ENCODE measurements around the gene POLR1A. TPM values are rescaled to one million over a fixed set of nuclear protein-coding genes. Genes with fewer than 3 reads are reported as not detected.

Gene POLR1A
- total RNA-seq, 1 experiment from 2014 or later = 25.5 TPM

DNA sequence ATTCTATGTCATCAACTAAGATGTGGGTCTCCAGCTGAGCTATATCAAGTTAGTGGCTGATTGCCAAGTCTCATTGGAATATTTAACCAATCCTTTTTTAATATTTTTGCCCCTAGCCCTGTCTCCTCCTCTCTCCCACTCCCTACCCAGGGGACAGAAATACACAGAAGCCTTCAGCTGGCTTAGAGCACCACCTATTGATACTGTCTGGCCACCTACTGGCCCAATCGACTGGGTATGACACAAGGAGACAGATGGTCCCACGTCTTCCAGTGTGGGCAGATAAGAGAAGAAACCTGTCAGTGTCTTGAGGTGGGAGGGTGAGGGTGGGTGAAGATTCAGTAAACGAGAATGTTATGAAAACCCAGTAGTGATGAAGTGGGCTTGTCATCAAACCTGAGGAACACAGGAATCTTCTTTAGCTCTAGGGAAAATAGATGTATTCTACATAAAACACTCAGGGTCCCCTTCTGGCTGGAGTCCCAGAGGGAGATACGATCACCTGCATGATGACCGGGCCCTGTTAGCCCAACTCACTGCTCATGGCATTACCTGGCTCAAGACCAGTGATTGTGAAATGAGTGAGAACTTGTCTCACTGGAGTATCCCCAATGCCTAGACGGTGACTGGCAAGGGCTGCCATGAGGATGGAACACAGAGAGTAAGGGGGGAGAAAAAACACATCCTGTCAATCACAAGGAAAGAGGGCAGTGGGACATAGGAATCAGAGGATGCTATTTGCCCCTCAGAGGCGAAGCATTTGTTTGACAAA is 26.7 kb downstream of the POLR1A start:
- peaks cover 84% of the 10 kb centered on the region for H3K36me3 ChIP-seq
- no peaks in the 10 kb centered on the region for H3K27me3 ChIP-seq (replicated peaks)
- H3K9me3 ChIP-seq (replicated peaks) = no peaks in the 10 kb centered on the region
- no peak overlapping the region for H3K27ac ChIP-seq
- 0 out of 2 replicates have a peak, but pooled peaks cover 5% of the 10 kb centered on the region for H3K4me1 ChIP-seq (replicated peaks)
- DNase-seq (ENCODE audit: low read depth in 1 of 2, low spot score in 2 of 2) = peak in 1 of 2 experiments; percentile 39
- H3K4me3 ChIP-seq = no peak overlapping the region

- H3K4me3 ChIP-seq = no peak overlapping the region
- no peaks in the 10 kb centered on the region for H3K27me3 ChIP-seq (replicated peaks)
- peaks cover 12% of the 10 kb centered on the region; the same call in 1 of the 2 replicates for H3K4me1 ChIP-seq (replicated peaks)
- H3K9me3 ChIP-seq (replicated peaks) = no peaks in the 10 kb centered on the region; the same call in 1 of the 2 replicates
- DNase-seq (ENCODE audit: low read depth in 1 of 2, low spot score in 2 of 2) = no peak
- no peak overlapping the region for H3K27ac ChIP-seq
- H3K36me3 ChIP-seq = peaks cover 90% of the 10 kb centered on the region
These were observed 29.8 kb downstream of the POLR1A start for GRCh38 chr2:86075886-86076285.

DNA sequence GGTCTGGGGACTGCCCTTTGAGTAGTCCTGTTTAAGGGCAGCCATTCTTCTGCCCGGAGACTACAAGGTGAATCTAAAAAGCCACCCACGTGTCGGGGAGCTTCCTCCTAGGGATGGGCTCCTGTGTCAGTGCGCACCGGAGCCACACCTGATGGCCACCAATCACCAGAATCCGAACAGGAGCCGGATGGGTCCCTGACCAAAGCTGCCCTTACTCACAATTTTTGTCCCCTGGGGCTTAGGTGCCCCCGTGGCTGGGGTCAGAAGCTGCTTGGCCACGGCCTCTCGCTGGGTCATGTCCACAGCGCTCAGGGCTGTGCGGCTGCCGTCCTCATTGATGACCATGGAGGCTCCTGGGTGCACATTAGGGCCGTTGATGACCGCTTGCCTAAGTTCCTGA is 30.9 kb downstream of the POLR1A start:
- no peak overlapping the region for H3K27ac ChIP-seq
- peaks cover 90% of the 10 kb centered on the region for H3K36me3 ChIP-seq
- no peak overlapping the region for H3K4me3 ChIP-seq
- no peaks in the 10 kb centered on the region; the same call in 1 of the 2 replicates for H3K9me3 ChIP-seq (replicated peaks)
- no peaks in the 10 kb centered on the region for H3K27me3 ChIP-seq (replicated peaks)
- peaks cover 9% of the 10 kb centered on the region; the same call in 1 of the 2 replicates for H3K4me1 ChIP-seq (replicated peaks)
- DNase-seq (ENCODE audit: low read depth in 1 of 2, low spot score in 2 of 2) = no peak

DNA sequence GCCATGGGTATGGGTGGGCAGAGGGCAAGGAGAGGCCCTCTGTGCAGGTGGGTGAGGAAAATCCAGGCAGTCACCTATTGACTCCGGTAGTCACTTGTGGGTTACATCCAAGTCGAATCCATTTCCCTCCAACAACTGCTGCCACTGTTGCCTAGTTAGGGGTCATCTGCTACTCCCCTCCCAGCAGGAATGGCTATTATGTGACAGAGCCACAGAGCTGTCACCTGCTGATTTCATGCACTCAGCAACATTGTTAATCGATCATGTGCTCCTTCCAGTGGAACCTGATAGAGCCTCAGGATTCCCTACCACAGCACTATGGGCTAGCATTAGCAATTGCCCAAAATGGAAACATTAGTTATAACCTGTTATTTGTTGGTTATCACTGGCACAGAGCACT is 31.4 kb downstream of the POLR1A start:
- Histone ChIP-seq H3K9me3 (replicated peaks) (no peaks in the 10 kb centered on the region; the same call in 1 of the 2 replicates), H3K4me3 (no peak overlapping the region), H3K27me3 (replicated peaks) (no peaks in the 10 kb centered on the region), H3K4me1 (replicated peaks) (peaks cover 7% of the 10 kb centered on the region; the same call in 1 of the 2 replicates), H3K27ac (no peak overlapping the region), H3K36me3 (peaks cover 90% of the 10 kb centered on the region)
- DNase-seq (ENCODE audit: low read depth in 1 of 2, low spot score in 2 of 2) = no peak

DNA sequence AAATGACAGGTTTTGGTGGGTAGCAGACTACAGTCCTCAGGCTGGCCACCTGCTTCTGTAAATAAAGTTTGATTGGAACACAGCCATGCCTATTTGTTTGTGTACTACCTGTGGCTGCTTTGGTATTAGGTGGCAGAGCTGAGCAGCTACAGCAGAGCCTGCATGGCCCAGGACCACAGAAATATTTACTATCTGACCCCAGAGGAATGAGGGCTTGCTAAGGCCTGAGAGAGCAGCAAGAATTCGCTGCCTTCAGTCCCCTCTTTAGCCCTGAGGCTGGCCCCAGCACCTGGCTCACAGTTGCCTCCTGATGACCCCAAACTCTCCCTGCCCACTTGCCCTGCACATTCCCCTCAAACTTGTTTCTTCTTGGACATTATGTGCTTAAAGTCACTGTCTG is 32.5 kb downstream of the POLR1A start:
- Histone ChIP-seq H3K4me3 (no peak overlapping the region), H3K4me1 (replicated peaks) (peaks cover 7% of the 10 kb centered on the region; the same call in 1 of the 2 replicates), H3K36me3 (peaks cover 88% of the 10 kb centered on the region), H3K9me3 (replicated peaks) (no peaks in the 10 kb centered on the region; the same call in 1 of the 2 replicates), H3K27ac (no peak overlapping the region), H3K27me3 (replicated peaks) (no peaks in the 10 kb centered on the region)
- DNase-seq (ENCODE audit: low read depth in 1 of 2, low spot score in 2 of 2) = no peak

DNA sequence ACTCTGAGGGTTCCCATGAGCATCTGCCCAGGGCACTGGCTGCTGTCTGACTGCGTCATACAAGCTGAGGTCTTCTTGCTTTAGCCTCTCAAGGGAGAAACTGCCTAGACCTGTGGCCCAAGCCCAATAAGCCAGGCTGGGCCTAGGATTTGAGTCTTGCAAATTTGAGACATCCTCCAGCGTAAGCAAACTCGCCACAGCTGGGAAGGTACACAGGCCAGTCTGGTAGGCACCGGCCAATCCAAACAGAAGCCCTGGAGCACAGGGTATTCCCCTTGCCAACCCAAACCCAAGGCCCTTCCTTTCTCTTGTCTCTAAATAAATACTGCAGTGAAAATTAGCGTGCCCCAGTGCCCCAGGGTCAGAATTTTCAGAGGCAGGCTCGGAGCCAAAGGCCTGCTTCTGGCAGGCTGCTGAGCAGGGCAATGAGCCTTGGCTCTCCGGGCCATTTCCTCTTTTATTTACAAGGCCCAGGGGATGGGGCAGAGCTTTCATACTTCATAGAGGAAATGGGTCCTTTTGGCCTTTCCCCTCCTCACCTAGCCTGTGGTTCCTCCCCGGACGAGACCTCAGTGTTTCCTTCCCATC is 33.3 kb downstream of the POLR1A start:
- H3K4me3 ChIP-seq = no peak overlapping the region

GRCh38 chr2:86070868-86071267 is 34.8 kb downstream of the POLR1A start:
- H3K36me3 ChIP-seq = peaks cover 87% of the 10 kb centered on the region
- H3K4me1 ChIP-seq (replicated peaks) = peaks cover 7% of the 10 kb centered on the region; the same call in 1 of the 2 replicates
- H3K9me3 ChIP-seq (replicated peaks) = no peaks in the 10 kb centered on the region; the same call in 1 of the 2 replicates
- DNase-seq (ENCODE audit: low read depth in 1 of 2, low spot score in 2 of 2) = no peak
- H3K27me3 ChIP-seq (replicated peaks) = no peaks in the 10 kb centered on the region
- H3K4me3 ChIP-seq = no peak overlapping the region
- no peak overlapping the region for H3K27ac ChIP-seq

More for the DNA sequence above, 33.3 kb downstream of the POLR1A start:
- peaks cover 87% of the 10 kb centered on the region for H3K36me3 ChIP-seq
- no peaks in the 10 kb centered on the region for H3K27me3 ChIP-seq (replicated peaks)
- H3K27ac ChIP-seq = no peak overlapping the region
- DNase-seq (ENCODE audit: low read depth in 1 of 2, low spot score in 2 of 2) = peak in 1 of 2 experiments; percentile 20
- no peaks in the 10 kb centered on the region; the same call in 1 of the 2 replicates for H3K9me3 ChIP-seq (replicated peaks)
- H3K4me1 ChIP-seq (replicated peaks) = peaks cover 7% of the 10 kb centered on the region; the same call in 1 of the 2 replicates

GRCh38 chr2:86069783-86070339 is 35.8 kb downstream of the POLR1A start:
- peaks cover 7% of the 10 kb centered on the region; the same call in 1 of the 2 replicates for H3K4me1 ChIP-seq (replicated peaks)
- no peaks in the 10 kb centered on the region; the same call in 1 of the 2 replicates for H3K9me3 ChIP-seq (replicated peaks)
- DNase-seq (ENCODE audit: low read depth in 1 of 2, low spot score in 2 of 2) = no peak
- H3K36me3 ChIP-seq = peaks cover 87% of the 10 kb centered on the region
- no peaks in the 10 kb centered on the region for H3K27me3 ChIP-seq (replicated peaks)
- no peak overlapping the region for H3K27ac ChIP-seq
- H3K4me3 ChIP-seq = no peak overlapping the region

DNA sequence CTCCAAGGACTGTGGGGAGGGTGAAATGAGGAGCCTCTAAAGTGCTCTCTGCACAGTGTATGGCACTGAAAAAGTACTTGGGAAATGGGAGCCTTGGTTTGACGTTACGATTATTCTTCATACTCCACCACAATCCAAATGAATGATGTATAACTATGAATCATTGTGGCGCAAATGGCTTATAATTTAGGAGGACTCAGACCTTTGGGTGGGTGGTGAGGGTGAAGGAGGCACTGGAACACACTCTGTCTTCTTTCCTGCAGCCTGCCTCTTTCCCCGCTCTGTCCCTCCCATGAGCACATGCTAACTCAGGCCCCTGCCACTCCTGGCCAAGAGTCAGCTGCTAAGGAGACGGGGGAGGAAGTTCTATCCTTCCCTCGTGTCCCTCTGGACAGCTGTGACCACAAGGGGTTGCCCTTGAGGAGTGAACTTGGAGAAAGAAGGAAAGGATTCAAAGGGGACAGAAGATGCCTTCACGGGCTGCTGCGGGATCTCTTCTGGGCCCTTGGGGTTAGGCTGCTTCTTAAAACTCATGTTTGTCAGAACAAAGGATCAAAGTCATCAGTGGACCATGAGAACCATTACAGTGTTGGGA is 36.5 kb downstream of the POLR1A start:
- Histone ChIP-seq H3K36me3 (peaks cover 87% of the 10 kb centered on the region), H3K9me3 (replicated peaks) (no peaks in the 10 kb centered on the region; the same call in none of the 2 replicates), H3K27ac (no peak overlapping the region), H3K4me1 (replicated peaks) (peaks cover 7% of the 10 kb centered on the region; the same call in 1 of the 2 replicates), H3K4me3 (no peak overlapping the region), H3K27me3 (replicated peaks) (no peaks in the 10 kb centered on the region)
- DNase-seq (ENCODE audit: low read depth in 1 of 2, low spot score in 2 of 2) = no peak

GRCh38 chr2:86068648-86069047 is 37.0 kb downstream of the POLR1A start:
- H3K27me3 ChIP-seq (replicated peaks) = no peaks in the 10 kb centered on the region
- H3K27ac ChIP-seq = no peak overlapping the region
- peaks cover 7% of the 10 kb centered on the region; the same call in 1 of the 2 replicates for H3K4me1 ChIP-seq (replicated peaks)
- H3K4me3 ChIP-seq = no peak overlapping the region
- DNase-seq (ENCODE audit: low read depth in 1 of 2, low spot score in 2 of 2) = no peak
- peaks cover 2% of the 10 kb centered on the region for H3K9me3 ChIP-seq (replicated peaks)
- peaks cover 87% of the 10 kb centered on the region for H3K36me3 ChIP-seq

GRCh38 chr2:86068136-86068588 is 37.5 kb downstream of the POLR1A start:
- no peak overlapping the region for H3K27ac ChIP-seq

DNA sequence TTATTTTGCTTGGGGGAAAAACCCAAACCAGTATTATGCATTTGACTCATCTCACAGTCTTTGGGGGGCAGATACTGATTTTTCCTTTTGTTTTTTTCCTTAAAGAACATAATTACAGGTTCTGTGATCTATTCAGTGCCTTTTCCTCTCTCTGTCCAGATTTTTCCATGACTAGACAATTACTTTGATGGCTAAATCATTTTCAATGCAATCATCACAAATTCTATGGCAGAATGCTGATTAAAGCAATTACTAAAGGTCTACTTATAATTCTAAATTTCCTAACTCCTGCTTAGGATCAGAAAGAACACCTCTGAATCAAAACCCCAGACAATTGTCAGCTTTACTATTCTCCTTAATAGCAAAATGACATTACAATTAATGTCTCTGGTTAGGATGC is 38.8 kb downstream of the POLR1A start:
- H3K36me3 ChIP-seq = peaks cover 87% of the 10 kb centered on the region
- H3K27ac ChIP-seq = no peak overlapping the region
- peaks cover 10% of the 10 kb centered on the region for H3K4me1 ChIP-seq (replicated peaks)
- DNase-seq (ENCODE audit: low read depth in 1 of 2, low spot score in 2 of 2) = no peak
- H3K27me3 ChIP-seq (replicated peaks) = no peaks in the 10 kb centered on the region
- H3K9me3 ChIP-seq (replicated peaks) = peaks cover 2% of the 10 kb centered on the region
- no peak overlapping the region for H3K4me3 ChIP-seq

More at GRCh38 chr2:86068136-86068588, 37.5 kb downstream of the POLR1A start:
- no peaks in the 10 kb centered on the region for H3K27me3 ChIP-seq (replicated peaks)
- peaks cover 86% of the 10 kb centered on the region for H3K36me3 ChIP-seq
- no peak for DNase-seq (ENCODE audit: low read depth in 1 of 2, low spot score in 2 of 2)
- no peak overlapping the region for H3K4me3 ChIP-seq
- peaks cover 2% of the 10 kb centered on the region for H3K9me3 ChIP-seq (replicated peaks)
- peaks cover 7% of the 10 kb centered on the region; the same call in 1 of the 2 replicates for H3K4me1 ChIP-seq (replicated peaks)

DNA sequence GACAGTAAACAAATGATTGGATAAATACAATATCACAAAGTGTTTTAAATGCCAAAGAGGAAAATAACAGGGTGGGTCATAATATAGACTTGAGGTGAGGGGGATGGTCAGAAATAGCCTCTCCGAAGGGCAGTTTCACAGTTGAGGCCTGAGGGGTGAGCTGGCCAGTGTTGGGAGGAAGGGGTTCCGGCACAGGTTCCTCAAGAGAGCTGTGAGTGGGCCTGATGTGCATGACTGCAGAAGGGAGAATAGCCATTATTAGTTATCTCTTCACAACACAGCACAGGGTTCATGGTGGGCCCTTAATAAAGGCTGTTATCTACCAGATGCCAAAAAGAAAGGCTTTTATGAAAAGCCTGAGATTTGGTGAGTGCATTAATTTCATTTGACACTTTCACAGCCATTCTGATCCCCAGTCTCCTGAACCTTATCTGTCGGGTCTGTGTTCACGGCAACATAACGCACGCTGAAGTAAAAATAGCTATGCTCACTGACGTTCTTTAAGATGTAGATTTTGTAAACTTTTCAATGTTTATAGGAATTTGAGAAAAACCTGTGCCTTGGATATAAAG is 39.6 kb downstream of the POLR1A start:
- Histone ChIP-seq H3K36me3 (peaks cover 84% of the 10 kb centered on the region), H3K4me3 (no peak overlapping the region), H3K27me3 (replicated peaks) (no peaks in the 10 kb centered on the region), H3K27ac (no peak overlapping the region), H3K9me3 (replicated peaks) (peaks cover 2% of the 10 kb centered on the region; the same call in 1 of the 2 replicates), H3K4me1 (replicated peaks) (peaks cover 14% of the 10 kb centered on the region)
- no peak for DNase-seq (ENCODE audit: low read depth in 1 of 2, low spot score in 2 of 2)
